OCI-LY1 (cell line): ENCODE measurements around the gene RNF103.
"Not testable (repeated sequence)": the region's sequence is repeated elsewhere in the genome, so short reads cannot be mapped to it uniquely, and the experiment has no call there.

Experiments used
- H2AFZ ChIP-seq: fragments of 200-600 bp; sonication (generic), shearing (Covaris generic); 2 replicates; pipeline ENCODE4 v1.6.0; 2014; ENCODE audit warnings: antibody characterized with exemption, mild to moderate bottlenecking, low read length
- H3F3A ChIP-seq: fragments of 200-600 bp; sonication (generic), shearing (Covaris generic); 2 replicates; pipeline ENCODE4 v1.6.0; 2014; ENCODE audit warnings: mild to moderate bottlenecking, antibody characterized with exemption, low read length, moderate library complexity; ENCODE audit not compliant: insufficient read depth
- H3K27ac ChIP-seq: fragments of 200-600 bp; sonication (generic); 2 replicates; pipeline ENCODE4 v1.5.1; 2014; ENCODE audit warnings: low read length, mixed run types, mild to moderate bottlenecking, low read depth; ENCODE audit not compliant: poor library complexity, severe bottlenecking
- H3K27me3 ChIP-seq: fragments of 200-600 bp; sonication (generic); 2 replicates; pipeline ENCODE4 v1.6.0; 2014; ENCODE audit warnings: antibody characterized with exemption, mild to moderate bottlenecking, low read length, moderate library complexity; ENCODE audit not compliant: insufficient read depth
- H3K36me3 ChIP-seq: fragments of 200-600 bp; sonication (generic); 2 replicates; pipeline ENCODE4 v1.6.1; 2014; ENCODE audit warnings: mild to moderate bottlenecking, antibody characterized with exemption, low read length, moderate library complexity, mixed read lengths; ENCODE audit not compliant: insufficient read depth
- H3K4me1 ChIP-seq: fragments of 200-600 bp; sonication (generic); 2 replicates; pipeline ENCODE4 v1.5.1; 2014; ENCODE audit warnings: mild to moderate bottlenecking, low read length, moderate library complexity; ENCODE audit not compliant: insufficient read depth, severe bottlenecking
- H3K4me2 ChIP-seq: fragments of 200-600 bp; sonication (generic), shearing (Covaris generic); 2 replicates; pipeline ENCODE4 v1.6.1; 2014; ENCODE audit warnings: low read length
- H3K4me3 ChIP-seq: fragments of 200-600 bp; sonication (generic); 2 replicates; pipeline ENCODE4 v1.5.1; 2014; ENCODE audit warnings: low read length, low read depth, mild to moderate bottlenecking, mixed read lengths; ENCODE audit not compliant: poor library complexity, severe bottlenecking
- H3K79me2 ChIP-seq: fragments of 200-600 bp; shearing (Covaris generic); 2 replicates; pipeline ENCODE4 v1.6.1; 2016; ENCODE audit warnings: mixed run types, low read length, mixed read lengths; ENCODE audit not compliant: insufficient read depth
- H3K9ac ChIP-seq: fragments of 200-600 bp; sonication (generic), shearing (Covaris generic); 2 replicates; pipeline ENCODE4 v1.6.1; 2014; ENCODE audit warnings: mild to moderate bottlenecking, low read length, mixed read lengths
- H3K9me2 ChIP-seq: fragments of 200-600 bp; sonication (generic), shearing (Covaris generic); 2 replicates; pipeline ENCODE4 v1.6.1; 2014; ENCODE audit warnings: low read depth, mild to moderate bottlenecking, low read length, mixed read lengths
- H3K9me3 ChIP-seq: fragments of 200-600 bp; shearing (Covaris generic); 2 replicates; pipeline ENCODE4 v1.6.1; 2014; ENCODE audit warnings: low read length, mixed read lengths
- H4K20me1 ChIP-seq: fragments of 200-600 bp; sonication (generic), shearing (Covaris generic); 2 replicates; pipeline ENCODE4 v1.6.0; 2016; ENCODE audit warnings: mild to moderate bottlenecking, low read length; ENCODE audit not compliant: insufficient read depth
- CTCF ChIP-seq: fragments of 200-600 bp; sonication (generic), shearing (Covaris generic); IDR thresholded peaks from 2 replicates; pipeline ENCODE4 v1.5.1; 2017; ENCODE audit warnings: mild to moderate bottlenecking, antibody characterized with exemption, low read length, moderate library complexity, mixed read lengths
- EZH2 ChIP-seq: fragments of 200-600 bp; sonication (generic), shearing (Covaris generic); IDR thresholded peaks from 2 replicates; pipeline ENCODE4 v1.8.0; 2017; ENCODE audit warnings: borderline replicate concordance, mixed run types, mild to moderate bottlenecking, antibody characterized with exemption, low read length, moderate library complexity, mixed read lengths

RNF103 gene

GRCh38 chr2:86593266-86593665 lies 30.4 kb downstream of the RNF103 start:
- no peaks in the 10 kb centered on the region for H3K27me3 ChIP-seq
- H3K9me2 ChIP-seq = no peaks in the 10 kb centered on the region
- TF ChIP-seq EZH2 (no peak), CTCF (no peak)
- no peaks in the 10 kb centered on the region for H3K4me1 ChIP-seq
- no peaks in the 10 kb centered on the region for H3K79me2 ChIP-seq
- H3K27ac ChIP-seq = no peak overlapping the region
- no peaks in the 10 kb centered on the region for H4K20me1 ChIP-seq
- H3K4me3 ChIP-seq = no peak overlapping the region
- no peaks in the 10 kb centered on the region for H3K36me3 ChIP-seq
- H3K4me2 ChIP-seq = no peak overlapping the region
- H3K9me3 ChIP-seq = no peaks in the 10 kb centered on the region
- no peak overlapping the region for H2AFZ ChIP-seq
- H3K9ac ChIP-seq = no peak overlapping the region
- H3F3A ChIP-seq = no peaks in the 10 kb centered on the region

- no peak overlapping the region for H2AFZ ChIP-seq
- no peaks in the 10 kb centered on the region for H3K4me1 ChIP-seq
- H3K4me3 ChIP-seq = no peak overlapping the region
- H3K36me3 ChIP-seq = no peaks in the 10 kb centered on the region
- no peak overlapping the region for H3K4me2 ChIP-seq
- no peaks in the 10 kb centered on the region for H3K9me2 ChIP-seq
- H3K27me3 ChIP-seq = no peaks in the 10 kb centered on the region
- no peaks in the 10 kb centered on the region for H3K9me3 ChIP-seq
- H3K79me2 ChIP-seq = no peaks in the 10 kb centered on the region
- no peak overlapping the region for H3K27ac ChIP-seq
- no peak for TF ChIP-seq CTCF
- TF ChIP-seq EZH2 = no peak
- H3K9ac ChIP-seq = no peak overlapping the region
- H3F3A ChIP-seq = no peaks in the 10 kb centered on the region
- no peaks in the 10 kb centered on the region for H4K20me1 ChIP-seq
These were observed 31.0 kb downstream of the RNF103 start for GRCh38 chr2:86592547-86593230.

GRCh38 chr2:86589701-86590100 lies 34.0 kb downstream of the RNF103 start:
- H2AFZ ChIP-seq, H3K36me3 ChIP-seq, H3K9me2 ChIP-seq, H3K27me3 ChIP-seq, H3K4me1 ChIP-seq, H3K9me3 ChIP-seq, H3K4me3 ChIP-seq, H3K27ac ChIP-seq, H3K9ac ChIP-seq, H3K79me2 ChIP-seq, H3K4me2 ChIP-seq, H4K20me1 ChIP-seq, H3F3A ChIP-seq: not testable (repeated sequence)
